Hepatocyte (in vitro differentiated cells): ENCODE data around the gene POMGNT2.

Experiments
- EZH2 ChIP-seq: fragments of 200-600 bp; sonication (generic); IDR thresholded peaks from 2 replicates; pipeline ENCODE4 v1.6.1; 2016; ENCODE audit warnings: antibody characterized with exemption, mild to moderate bottlenecking, borderline replicate concordance
- EZH2phosphoT487 ChIP-seq: fragments of 200-600 bp; sonication (generic); IDR thresholded peaks from one replicate; pipeline ENCODE4 v1.6.1; 2018; ENCODE audit warnings: antibody characterized with exemption, mild to moderate bottlenecking, low read depth, moderate library complexity; ENCODE audit not compliant: unreplicated experiment, severe bottlenecking
- TF ChIP-seq, protein P1 (sequence below): fragments of 200-600 bp; sonication (generic); IDR thresholded peaks from 2 replicates; pipeline ENCODE4 v1.5.1; 2016; ENCODE audit warnings: antibody characterized with exemption, mild to moderate bottlenecking; ENCODE audit not compliant: poor library complexity

- TF ChIP-seq, protein P1, sequence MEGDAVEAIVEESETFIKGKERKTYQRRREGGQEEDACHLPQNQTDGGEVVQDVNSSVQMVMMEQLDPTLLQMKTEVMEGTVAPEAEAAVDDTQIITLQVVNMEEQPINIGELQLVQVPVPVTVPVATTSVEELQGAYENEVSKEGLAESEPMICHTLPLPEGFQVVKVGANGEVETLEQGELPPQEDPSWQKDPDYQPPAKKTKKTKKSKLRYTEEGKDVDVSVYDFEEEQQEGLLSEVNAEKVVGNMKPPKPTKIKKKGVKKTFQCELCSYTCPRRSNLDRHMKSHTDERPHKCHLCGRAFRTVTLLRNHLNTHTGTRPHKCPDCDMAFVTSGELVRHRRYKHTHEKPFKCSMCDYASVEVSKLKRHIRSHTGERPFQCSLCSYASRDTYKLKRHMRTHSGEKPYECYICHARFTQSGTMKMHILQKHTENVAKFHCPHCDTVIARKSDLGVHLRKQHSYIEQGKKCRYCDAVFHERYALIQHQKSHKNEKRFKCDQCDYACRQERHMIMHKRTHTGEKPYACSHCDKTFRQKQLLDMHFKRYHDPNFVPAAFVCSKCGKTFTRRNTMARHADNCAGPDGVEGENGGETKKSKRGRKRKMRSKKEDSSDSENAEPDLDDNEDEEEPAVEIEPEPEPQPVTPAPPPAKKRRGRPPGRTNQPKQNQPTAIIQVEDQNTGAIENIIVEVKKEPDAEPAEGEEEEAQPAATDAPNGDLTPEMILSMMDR: peak; percentile 22
- TF ChIP-seq EZH2 (no peak), EZH2phosphoT487 (no peak)
These were observed 47.6 kb upstream of the POMGNT2 start for GRCh38 chr3:43153216-43154083.
